GM12878 (cell line): Measurements from ENCODE around the gene HOGA1. TPM values are rescaled to one million over a fixed set of nuclear protein-coding genes. Genes with fewer than 3 reads are reported as not detected.

ENCODE experiments used
- ATAC-seq: fragments of 200-7000 bp; cut with Tn5 transposase; 3 replicates; pipeline ENCODE4 v1.9.1; 2020; ENCODE audit warnings: mild to moderate bottlenecking, moderate library complexity
- BruUV-seq: library from RNA; stranded (reverse); fragments of 400-500 nt; replicated peaks from 2 replicates; lab custom pipeline; 2021; lab: Mats Ljungman, UMichigan
- CTCF ChIA-PET: fragments of 300-600 bp; sonication (Branson Sonifier 250); formaldehyde crosslinking; extraction: SDS; loops from one replicate; lab custom pipeline; 2021; ENCODE audit warnings: inconsistent platforms; lab: Yijun Ruan, JAX
- POLR2A ChIA-PET: fragments of 350-600 bp; formaldehyde crosslinking; extraction: SDS; loops from one replicate; lab custom pipeline; 2021; ENCODE audit warnings: inconsistent platforms; lab: Charles Lee
- RAD21 ChIA-PET: fragments of 300-600 bp; sonication (Branson Sonifier 250); formaldehyde crosslinking; loops from one replicate; lab custom pipeline; 2023; ENCODE audit warnings: antibody characterized with exemption; ENCODE audit not compliant: unreplicated experiment; lab: Charles Lee
- SMC1A ChIA-PET: fragments of 300-600 bp; sonication (Branson Sonifier 250); formaldehyde crosslinking; loops from one replicate; lab custom pipeline; 2023; ENCODE audit not compliant: unreplicated experiment, uncharacterized antibody; lab: Charles Lee
- DNase-seq: peaks from one replicate; pipeline ENCODE4 v3.0.0-alpha.2; 2011; ENCODE audit warnings: low read depth, low spot score
- FAIRE-seq: peaks from 3 replicates; lab custom pipeline; 2011; peaks lifted over from hg19 to GRCh38; lab: Jason Lieb, UNC
- H2AFZ ChIP-seq: 2 replicates; pipeline ENCODE4 v1.6.0; 2011; ENCODE audit warnings: low read depth, low read length, control low read depth; ENCODE audit not compliant: control insufficient read depth
- H3K27ac ChIP-seq: 2 replicates; pipeline ENCODE4 v1.5.1; 2011; ENCODE audit warnings: control low read depth; ENCODE audit not compliant: control insufficient read depth, insufficient read depth
- H3K27me3 ChIP-seq, 2 experiments: replicated peaks in 1 of 2; 2 replicates each; pipeline versions ENCODE4 v1.6.0 to v1.6.1; 2011; ENCODE audit warnings: low read length in 1 of 2; ENCODE audit not compliant: control insufficient read depth in 2 of 2, insufficient read depth in 2 of 2
- H3K36me3 ChIP-seq, 2 experiments: 2 replicates each; pipeline ENCODE4 v1.5.1; 2011; ENCODE audit warnings: low read length in 1 of 2; ENCODE audit not compliant: control insufficient read depth in 2 of 2, insufficient read depth in 2 of 2
- H3K4me1 ChIP-seq: 2 replicates; pipeline ENCODE4 v1.6.1; 2011; ENCODE audit warnings: mild to moderate bottlenecking, low read length, moderate library complexity, mixed read lengths; ENCODE audit not compliant: control insufficient read depth, insufficient read depth
- H3K4me2 ChIP-seq: 2 replicates; pipeline ENCODE4 v1.6.0; 2011; ENCODE audit warnings: control low read depth; ENCODE audit not compliant: control insufficient read depth, insufficient read depth
- H3K4me3 ChIP-seq: fragments of 200-600 bp; sonication (generic); 2 replicates; pipeline ENCODE4 v1.5.1; 2016
- H3K79me2 ChIP-seq: 2 replicates; pipeline ENCODE4 v1.6.0; 2011; ENCODE audit warnings: low read length; ENCODE audit not compliant: control insufficient read depth, insufficient read depth
- H3K9ac ChIP-seq: 2 replicates; pipeline ENCODE4 v1.8.0; 2011; ENCODE audit warnings: low read length, control low read depth, mixed read lengths; ENCODE audit not compliant: control insufficient read depth, insufficient read depth
- H3K9me3 ChIP-seq: replicated peaks from 3 replicates; pipeline ENCODE4 v1.5.1; 2011; ENCODE audit warnings: mild to moderate bottlenecking, low read length; ENCODE audit not compliant: control insufficient read depth, insufficient read depth
- H4K20me1 ChIP-seq: 2 replicates; pipeline ENCODE4 v1.6.0; 2011; ENCODE audit not compliant: control insufficient read depth, insufficient read depth
- HDGF ChIP-seq: fragments of 450-650 bp; IDR thresholded peaks from 2 replicates; pipeline ENCODE4 v1.6.1; 2016; ENCODE audit warnings: antibody characterized with exemption
- RBBP5 ChIP-seq: fragments of 200-600 bp; sonication (generic); conservative IDR thresholded peaks from 2 replicates; pipeline ENCODE4 v1.6.1; 2016
- RELA ChIP-seq: fragments of 450-650 bp; IDR thresholded peaks from 2 replicates; pipeline ENCODE4 v1.8.0; 2014; ENCODE audit warnings: borderline replicate concordance; ENCODE audit not compliant: partially characterized antibody
- SMAD1 ChIP-seq: fragments of 450-650 bp; IDR thresholded peaks from 2 replicates; pipeline ENCODE4 v1.6.1; 2018; ENCODE audit warnings: mild to moderate bottlenecking, low read depth; ENCODE audit not compliant: partially characterized antibody
- WGBS: methylation state at CpG from one replicate; pipeline ENCODE4 v1.1.6; 2016; ENCODE audit warnings: low lambda C conversion rate; ENCODE audit not compliant: insufficient replicate concordance, insufficient coverage; ENCODE audit errors: missing lambda C conversion rate; 5-methylcytosine and 5-hydroxymethylcytosine counted together
- in situ Hi-C: fragments of 300-500 bp; cut with MboI; formaldehyde crosslinking; loops from 9 replicates; pipeline ENCODE4 v1.14.3; 2018; ENCODE audit warnings: mixed read lengths
- intact Hi-C: fragments of 100-400 bp; cut with micrococcal nuclease; formaldehyde crosslinking; loops from one replicate; pipeline ENCODE4 v1.14.2; 2022; ENCODE audit not compliant: unreplicated experiment
- polyA plus RNA-seq, 11 experiments: library from polyadenylated mRNA; depleted of rRNA in 4 of 11; unstranded in 6 of 11; stranded (reverse) in 5 of 11; fragments of >200 nt; fragmentation: Nextera tagmentation in 4 of 11; fragmentation: Illumina TruSeq in 1 of 11; extraction: Ambion mirVana in 4 of 11; extraction: Trizol in 1 of 11; gene quantifications; 1 replicate in 1 of 11; 2 replicates in 10 of 11; pipeline versions ENCODE4 v1.2.1 to v1.2.3, GENCODE V29; 2011 to 2016; ENCODE audit warnings: inconsistent platforms in 2 of 11, missing spikeins in 2 of 11, low read depth in 1 of 11
- total RNA-seq, 4 experiments: library from RNA; depleted of rRNA in 3 of 4; stranded (reverse); fragments of >200 nt in 3 of 4; fragmentation: Illumina TruSeq in 1 of 4; extraction: Trizol in 1 of 4; gene quantifications; 2 replicates each; pipeline versions ENCODE4 v1.2.1 to v1.2.3, GENCODE V29; 2013 to 2021
- TF ChIP-seq, protein P1 (sequence below): fragments of 450-650 bp; IDR thresholded peaks from 2 replicates; pipeline ENCODE4 v1.6.1; 2016; ENCODE audit warnings: mild to moderate bottlenecking

HOGA1 gene
- total and polyA plus RNA-seq, 10 of the 15 experiments (the other 5 are each of a cell fraction or from before 2014, with no cell fraction given), result 0.01 to 0.19 (median 0.06) TPM; not detected in 6

DNA sequence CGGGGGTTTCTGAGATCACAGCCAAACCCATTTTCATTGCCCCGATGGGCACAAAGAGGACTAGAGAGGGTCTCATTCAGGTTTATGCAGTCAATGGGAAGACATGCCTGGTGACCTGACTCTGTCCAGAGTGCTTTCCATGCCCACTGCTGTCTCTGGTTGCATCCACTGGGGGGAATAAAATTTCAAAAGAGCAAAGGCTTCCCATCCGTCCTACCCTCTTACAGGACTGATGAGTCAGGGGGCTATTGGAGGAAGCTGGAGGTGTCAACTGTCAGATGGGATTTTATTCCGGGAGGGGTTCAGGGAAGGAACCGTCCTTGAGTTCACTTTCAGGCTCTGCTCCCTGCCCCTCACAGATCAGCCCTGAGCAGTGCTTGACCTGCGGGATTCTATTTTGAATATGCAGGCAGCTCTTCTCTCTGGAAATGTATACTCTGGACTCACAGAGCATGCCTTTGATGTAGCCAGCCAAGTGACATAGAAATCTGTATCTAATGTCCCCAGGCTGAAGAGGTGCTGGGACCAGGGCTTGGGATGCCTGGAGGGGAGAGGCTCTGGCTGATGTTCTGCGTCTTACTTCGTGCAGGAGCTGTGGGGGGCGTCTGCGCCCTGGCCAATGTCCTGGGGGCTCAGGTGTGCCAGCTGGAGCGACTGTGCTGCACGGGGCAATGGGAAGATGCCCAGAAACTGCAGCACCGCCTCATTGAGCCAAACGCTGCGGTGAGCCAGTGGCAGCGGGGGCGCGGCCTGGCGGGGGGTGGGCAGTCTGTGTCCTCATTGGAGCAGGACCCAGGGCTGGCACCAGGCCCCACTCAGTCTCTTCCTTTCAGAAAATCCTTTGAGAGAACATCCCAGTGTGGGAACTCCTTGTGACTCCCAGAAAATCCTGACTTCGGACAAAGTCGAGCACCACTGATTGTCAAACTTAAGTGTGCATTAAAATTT, 17.4 kb downstream of the HOGA1 start (continued):
- no peak for TF ChIP-seq HDGF
- TF ChIP-seq RELA, result no peak
- no peak for TF ChIP-seq SMAD1
- TF ChIP-seq, all 136 proteins: peak for 0

DNA sequence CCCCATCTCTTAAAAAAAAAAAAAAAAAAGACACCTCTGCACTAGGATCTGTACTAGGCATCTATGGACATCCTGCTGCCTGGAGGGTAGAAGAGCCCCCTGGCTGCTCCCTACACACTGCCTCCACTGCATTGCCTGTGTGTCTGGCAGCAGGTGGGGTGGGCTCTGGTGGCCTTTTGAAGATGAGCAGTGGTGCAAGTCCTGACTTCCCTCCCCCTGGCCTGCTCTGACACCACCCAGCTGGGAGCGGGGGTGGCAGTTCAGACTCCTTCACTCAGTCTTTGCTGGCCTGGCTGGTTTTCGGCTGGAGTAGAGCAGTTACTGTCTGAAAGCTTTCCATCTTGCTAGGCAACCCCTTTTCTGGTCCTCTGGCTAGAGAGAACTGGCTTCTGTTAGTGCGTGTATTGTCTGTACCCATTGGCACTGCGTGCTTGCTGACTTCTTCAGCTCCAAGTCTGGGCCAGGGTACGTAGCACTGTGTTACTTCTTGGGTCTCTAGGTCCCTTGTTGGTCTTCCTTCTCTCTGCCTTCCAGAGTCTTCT, 23.0 kb downstream of the HOGA1 start:
- Histone ChIP-seq H3K79me2 (no peaks in the 10 kb centered on the region), H3K4me1 (no peaks in the 10 kb centered on the region), H3K4me3 (no peak overlapping the region), H3K27me3 (no peaks in the 10 kb centered on the region), H3K9ac (no peak overlapping the region), H4K20me1 (no peaks in the 10 kb centered on the region), H3K27ac (no peak overlapping the region), H3K9me3 (no peaks in the 10 kb centered on the region), H2AFZ (no peak overlapping the region), H3K4me2 (no peak overlapping the region), H3K36me3 (no peaks in the 10 kb centered on the region)
- ChIA-PET POLR2A (no interaction called here), SMC1A (interaction anchor here (0.6 kb wide), 1 partner anchor 370 kb away, joined by 3 read pairs; no protein-coding TSS in a partner anchor), CTCF (interaction anchor here (1.6 kb wide), 1 partner anchor 53 kb away, joined by 3 read pairs; no protein-coding TSS in a partner anchor), RAD21 (no interaction called here)
- TF ChIP-seq, protein P1, sequence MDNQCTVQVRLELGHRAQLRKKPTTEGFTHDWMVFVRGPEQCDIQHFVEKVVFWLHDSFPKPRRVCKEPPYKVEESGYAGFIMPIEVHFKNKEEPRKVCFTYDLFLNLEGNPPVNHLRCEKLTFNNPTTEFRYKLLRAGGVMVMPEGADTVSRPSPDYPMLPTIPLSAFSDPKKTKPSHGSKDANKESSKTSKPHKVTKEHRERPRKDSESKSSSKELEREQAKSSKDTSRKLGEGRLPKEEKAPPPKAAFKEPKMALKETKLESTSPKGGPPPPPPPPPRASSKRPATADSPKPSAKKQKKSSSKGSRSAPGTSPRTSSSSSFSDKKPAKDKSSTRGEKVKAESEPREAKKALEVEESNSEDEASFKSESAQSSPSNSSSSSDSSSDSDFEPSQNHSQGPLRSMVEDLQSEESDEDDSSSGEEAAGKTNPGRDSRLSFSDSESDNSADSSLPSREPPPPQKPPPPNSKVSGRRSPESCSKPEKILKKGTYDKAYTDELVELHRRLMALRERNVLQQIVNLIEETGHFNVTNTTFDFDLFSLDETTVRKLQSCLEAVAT, result no peak
- no peak for TF ChIP-seq RBBP5
- no peak for FAIRE-seq
- in situ Hi-C loops, result no loop called here
- no peak for DNase-seq
- BruUV-seq, result no TSS peak
- 65% methylated on average over 5 of the region's 5 CpGs for WGBS
- intact Hi-C loops, result no loop called here
- ATAC-seq, result no peak; the same call in 2 of the 3 replicates
